HepG2 (cell line): ENCODE measurements around the gene DLEC1. TPM values are rescaled to one million over a fixed set of nuclear protein-coding genes. Genes with fewer than 3 reads are reported as not detected.
A peak's percentile ranks its signal among the peaks of the same experiment; 100 is the strongest.

Experiments used
- ATF7-NPFF ChIP-seq: sonication (generic); formaldehyde crosslinking; IDR thresholded peaks from 2 replicates; pipeline ENCODE4 v1.8.1; 2023; ENCODE audit warnings: mild to moderate bottlenecking, low read depth, missing genetic modification reagents, moderate library complexity
- CEBPB ChIP-seq: IDR thresholded peaks from 2 replicates; pipeline ENCODE4 v1.6.1; 2011; ENCODE audit warnings: low read depth, low read length, improper control_type of control experiment, borderline replicate concordance
- CREB3 ChIP-seq: sonication (generic); formaldehyde crosslinking; IDR thresholded peaks from 2 replicates; pipeline ENCODE4 v1.5.0; 2020; ENCODE audit warnings: missing genetic modification reagents
- HNRNPH1 ChIP-seq: fragments of 200-400 bp; formaldehyde crosslinking; optimal IDR thresholded peaks from 2 replicates; pipeline ENCODE3; 2017; ENCODE audit warnings: mild to moderate bottlenecking, low read depth, low read length
- KDM2A ChIP-seq: sonication (generic); formaldehyde crosslinking; IDR thresholded peaks from 2 replicates; pipeline ENCODE4 v1.4.0; 2020; ENCODE audit warnings: low read depth, missing genetic modification reagents, borderline replicate concordance
- TEAD3 ChIP-seq: optimal IDR thresholded peaks from 2 replicates; pipeline ENCODE3; 2016; ENCODE audit warnings: borderline replicate concordance
- ZBTB34 ChIP-seq: sonication (generic); formaldehyde crosslinking; IDR thresholded peaks from 2 replicates; pipeline ENCODE4 v1.8.0; 2022; ENCODE audit warnings: mild to moderate bottlenecking, missing genetic modification reagents
- ZBTB43 ChIP-seq: sonication (generic); formaldehyde crosslinking; conservative IDR thresholded peaks from 2 replicates; pipeline ENCODE4 v1.4.0; 2020; ENCODE audit warnings: missing genetic modification reagents
- ZSCAN25 ChIP-seq: sonication (generic); formaldehyde crosslinking; IDR thresholded peaks from 2 replicates; pipeline ENCODE4 v1.8.0; 2022; ENCODE audit warnings: mild to moderate bottlenecking, missing genetic modification reagents
- polyA plus RNA-seq, 8 experiments: library from polyadenylated mRNA; depleted of rRNA in 3 of 8; stranded (reverse) in 7 of 8; unstranded in 1 of 8; fragments of >200 nt; fragmentation: Illumina TruSeq in 4 of 8; extraction: Trizol in 4 of 8; gene quantifications; 2 replicates each; pipeline versions ENCODE4 v1.2.1 to v1.2.3, GENCODE V29; 2011 to 2016; ENCODE audit warnings: low read depth in 4 of 8, missing spikeins in 1 of 8, mixed read lengths in 1 of 8; ENCODE audit not compliant: insufficient read depth in 1 of 8
- total RNA-seq, 5 experiments: library from RNA; depleted of rRNA; stranded (reverse); fragments of >200 nt; fragmentation: Illumina TruSeq; extraction: Trizol; gene quantifications; 2 replicates each; pipeline ENCODE4 v1.2.3, GENCODE V29; 2016; ENCODE audit warnings: low read depth in 1 of 5
- TF ChIP-seq, protein P1 (sequence below): sonication (generic); formaldehyde crosslinking; IDR thresholded peaks from 2 replicates; pipeline ENCODE4 v1.4.0; 2020; ENCODE audit warnings: mild to moderate bottlenecking, missing genetic modification reagents
- TF ChIP-seq, protein P2 (sequence below): IDR thresholded peaks from 2 replicates; pipeline ENCODE4 v1.6.1; 2012; ENCODE audit warnings: low read length, improper control_type of control experiment
- TF ChIP-seq, protein P3 (sequence below): sonication (generic); formaldehyde crosslinking; IDR thresholded peaks from 2 replicates; pipeline ENCODE4 v1.4.0; 2020; ENCODE audit warnings: missing genetic modification reagents, borderline replicate concordance
- TF ChIP-seq, protein P4 (sequence below): IDR thresholded peaks from 2 replicates; pipeline ENCODE4 v1.6.1; 2018; ENCODE audit warnings: missing genetic modification reagents

Gene DLEC1
- total and polyA plus RNA-seq, 2 of the 13 experiments (the other 11 are each of a cell fraction or from before 2014, with no cell fraction given) = 0.09 TPM; not detected in 1

DNA sequence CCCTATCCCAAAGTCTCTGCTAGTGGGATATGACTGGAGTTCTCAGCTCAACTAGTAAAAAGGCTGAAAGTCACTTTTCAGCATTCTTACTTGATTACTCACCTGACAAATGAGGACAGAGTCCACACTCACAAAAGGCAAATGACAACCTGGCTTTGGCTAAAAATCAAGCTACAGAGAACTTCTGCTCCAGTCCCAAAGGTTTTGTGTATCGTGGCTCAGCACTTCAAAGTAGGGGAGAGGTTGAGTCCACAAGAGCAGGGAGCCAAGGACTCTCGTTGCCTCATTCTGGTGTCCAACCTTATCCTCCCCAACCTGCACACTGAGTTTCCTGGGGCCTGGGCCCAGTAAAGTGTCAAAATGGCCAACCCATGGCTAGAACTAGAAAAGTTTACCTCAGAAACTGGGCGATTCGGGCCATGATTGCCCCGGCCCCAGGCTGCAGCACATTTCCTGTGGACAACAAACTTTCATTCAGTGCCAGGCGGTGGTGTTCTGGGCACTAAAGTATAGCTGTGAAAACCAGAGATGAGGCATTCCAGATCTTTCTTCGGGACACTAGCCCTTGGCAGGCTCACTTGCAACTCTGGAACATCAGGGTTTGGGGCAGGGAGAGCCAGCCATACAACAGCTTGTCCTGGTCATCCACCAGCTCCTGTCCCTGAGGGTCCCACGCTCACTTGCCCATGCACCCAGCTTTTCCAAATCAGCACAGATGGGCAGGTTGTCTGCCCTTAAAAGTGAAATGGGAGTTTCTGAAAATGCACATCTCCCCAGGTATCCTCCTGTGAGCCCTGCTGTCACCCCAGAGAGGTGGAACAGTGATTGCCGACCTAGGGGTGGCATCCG, 94.8 kb downstream of the DLEC1 start (continued):
- TF ChIP-seq ZBTB34 (CRISPR knock-in tag) (peak; percentile 76; the same call in 1 of the 2 replicates), ATF7-NPFF (CRISPR knock-in tag) (0 out of 2 replicates have a peak, but pooled peaks have one; percentile 15), TEAD3 (CRISPR knock-in tag) (peak; percentile 95), ZSCAN25 (CRISPR knock-in tag) (peak; percentile 99), HNRNPH1 (no peak), KDM2A (CRISPR knock-in tag) (peak; percentile 35; the same call in 1 of the 2 replicates), ZBTB43 (no peak), CREB3 (CRISPR knock-in tag) (no peak), CEBPB (peak; percentile 87)
- TF ChIP-seq, protein P1, sequence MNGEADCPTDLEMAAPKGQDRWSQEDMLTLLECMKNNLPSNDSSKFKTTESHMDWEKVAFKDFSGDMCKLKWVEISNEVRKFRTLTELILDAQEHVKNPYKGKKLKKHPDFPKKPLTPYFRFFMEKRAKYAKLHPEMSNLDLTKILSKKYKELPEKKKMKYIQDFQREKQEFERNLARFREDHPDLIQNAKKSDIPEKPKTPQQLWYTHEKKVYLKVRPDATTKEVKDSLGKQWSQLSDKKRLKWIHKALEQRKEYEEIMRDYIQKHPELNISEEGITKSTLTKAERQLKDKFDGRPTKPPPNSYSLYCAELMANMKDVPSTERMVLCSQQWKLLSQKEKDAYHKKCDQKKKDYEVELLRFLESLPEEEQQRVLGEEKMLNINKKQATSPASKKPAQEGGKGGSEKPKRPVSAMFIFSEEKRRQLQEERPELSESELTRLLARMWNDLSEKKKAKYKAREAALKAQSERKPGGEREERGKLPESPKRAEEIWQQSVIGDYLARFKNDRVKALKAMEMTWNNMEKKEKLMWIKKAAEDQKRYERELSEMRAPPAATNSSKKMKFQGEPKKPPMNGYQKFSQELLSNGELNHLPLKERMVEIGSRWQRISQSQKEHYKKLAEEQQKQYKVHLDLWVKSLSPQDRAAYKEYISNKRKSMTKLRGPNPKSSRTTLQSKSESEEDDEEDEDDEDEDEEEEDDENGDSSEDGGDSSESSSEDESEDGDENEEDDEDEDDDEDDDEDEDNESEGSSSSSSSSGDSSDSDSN (CRISPR knock-in tag) = peak; percentile 71; the same call in 1 of the 2 replicates
- TF ChIP-seq, protein P2, sequence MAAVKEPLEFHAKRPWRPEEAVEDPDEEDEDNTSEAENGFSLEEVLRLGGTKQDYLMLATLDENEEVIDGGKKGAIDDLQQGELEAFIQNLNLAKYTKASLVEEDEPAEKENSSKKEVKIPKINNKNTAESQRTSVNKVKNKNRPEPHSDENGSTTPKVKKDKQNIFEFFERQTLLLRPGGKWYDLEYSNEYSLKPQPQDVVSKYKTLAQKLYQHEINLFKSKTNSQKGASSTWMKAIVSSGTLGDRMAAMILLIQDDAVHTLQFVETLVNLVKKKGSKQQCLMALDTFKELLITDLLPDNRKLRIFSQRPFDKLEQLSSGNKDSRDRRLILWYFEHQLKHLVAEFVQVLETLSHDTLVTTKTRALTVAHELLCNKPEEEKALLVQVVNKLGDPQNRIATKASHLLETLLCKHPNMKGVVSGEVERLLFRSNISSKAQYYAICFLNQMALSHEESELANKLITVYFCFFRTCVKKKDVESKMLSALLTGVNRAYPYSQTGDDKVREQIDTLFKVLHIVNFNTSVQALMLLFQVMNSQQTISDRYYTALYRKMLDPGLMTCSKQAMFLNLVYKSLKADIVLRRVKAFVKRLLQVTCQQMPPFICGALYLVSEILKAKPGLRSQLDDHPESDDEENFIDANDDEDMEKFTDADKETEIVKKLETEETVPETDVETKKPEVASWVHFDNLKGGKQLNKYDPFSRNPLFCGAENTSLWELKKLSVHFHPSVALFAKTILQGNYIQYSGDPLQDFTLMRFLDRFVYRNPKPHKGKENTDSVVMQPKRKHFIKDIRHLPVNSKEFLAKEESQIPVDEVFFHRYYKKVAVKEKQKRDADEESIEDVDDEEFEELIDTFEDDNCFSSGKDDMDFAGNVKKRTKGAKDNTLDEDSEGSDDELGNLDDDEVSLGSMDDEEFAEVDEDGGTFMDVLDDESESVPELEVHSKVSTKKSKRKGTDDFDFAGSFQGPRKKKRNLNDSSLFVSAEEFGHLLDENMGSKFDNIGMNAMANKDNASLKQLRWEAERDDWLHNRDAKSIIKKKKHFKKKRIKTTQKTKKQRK = no peak
- TF ChIP-seq, protein P3, sequence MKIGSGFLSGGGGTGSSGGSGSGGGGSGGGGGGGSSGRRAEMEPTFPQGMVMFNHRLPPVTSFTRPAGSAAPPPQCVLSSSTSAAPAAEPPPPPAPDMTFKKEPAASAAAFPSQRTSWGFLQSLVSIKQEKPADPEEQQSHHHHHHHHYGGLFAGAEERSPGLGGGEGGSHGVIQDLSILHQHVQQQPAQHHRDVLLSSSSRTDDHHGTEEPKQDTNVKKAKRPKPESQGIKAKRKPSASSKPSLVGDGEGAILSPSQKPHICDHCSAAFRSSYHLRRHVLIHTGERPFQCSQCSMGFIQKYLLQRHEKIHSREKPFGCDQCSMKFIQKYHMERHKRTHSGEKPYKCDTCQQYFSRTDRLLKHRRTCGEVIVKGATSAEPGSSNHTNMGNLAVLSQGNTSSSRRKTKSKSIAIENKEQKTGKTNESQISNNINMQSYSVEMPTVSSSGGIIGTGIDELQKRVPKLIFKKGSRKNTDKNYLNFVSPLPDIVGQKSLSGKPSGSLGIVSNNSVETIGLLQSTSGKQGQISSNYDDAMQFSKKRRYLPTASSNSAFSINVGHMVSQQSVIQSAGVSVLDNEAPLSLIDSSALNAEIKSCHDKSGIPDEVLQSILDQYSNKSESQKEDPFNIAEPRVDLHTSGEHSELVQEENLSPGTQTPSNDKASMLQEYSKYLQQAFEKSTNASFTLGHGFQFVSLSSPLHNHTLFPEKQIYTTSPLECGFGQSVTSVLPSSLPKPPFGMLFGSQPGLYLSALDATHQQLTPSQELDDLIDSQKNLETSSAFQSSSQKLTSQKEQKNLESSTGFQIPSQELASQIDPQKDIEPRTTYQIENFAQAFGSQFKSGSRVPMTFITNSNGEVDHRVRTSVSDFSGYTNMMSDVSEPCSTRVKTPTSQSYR (CRISPR knock-in tag) = peak; percentile 61; the same call in 1 of the 2 replicates
- TF ChIP-seq, protein P4, sequence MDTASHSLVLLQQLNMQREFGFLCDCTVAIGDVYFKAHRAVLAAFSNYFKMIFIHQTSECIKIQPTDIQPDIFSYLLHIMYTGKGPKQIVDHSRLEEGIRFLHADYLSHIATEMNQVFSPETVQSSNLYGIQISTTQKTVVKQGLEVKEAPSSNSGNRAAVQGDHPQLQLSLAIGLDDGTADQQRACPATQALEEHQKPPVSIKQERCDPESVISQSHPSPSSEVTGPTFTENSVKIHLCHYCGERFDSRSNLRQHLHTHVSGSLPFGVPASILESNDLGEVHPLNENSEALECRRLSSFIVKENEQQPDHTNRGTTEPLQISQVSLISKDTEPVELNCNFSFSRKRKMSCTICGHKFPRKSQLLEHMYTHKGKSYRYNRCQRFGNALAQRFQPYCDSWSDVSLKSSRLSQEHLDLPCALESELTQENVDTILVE (CRISPR knock-in tag) = peak; percentile 63; the same call in 1 of the 2 replicates
